ENCODE measurements around the gene SCUBE3. TPM values are rescaled to one million over a fixed set of nuclear protein-coding genes. Genes with fewer than 3 reads are reported as not detected.
A peak's percentile ranks its signal among the peaks of the same experiment; 100 is the strongest.

SCUBE3 gene
- total and polyA plus RNA-seq, 2 of the 8 experiments (the other 6 are each of a cell fraction or from before 2014, with no cell fraction given) = 0.80 to 1.0 TPM

- H2BK15ac ChIP-seq (ENCODE audit: low read length) = peak within 1 kb of the TSS; percentile 99
- no peaks in the 10 kb centered on the region for H4K20me1 ChIP-seq (replicated peaks in 1 of 2; ENCODE audit: control insufficient read depth in 1 of 2, insufficient read depth in 2 of 2, low read length in 2 of 2)
- no peak within 1 kb of the TSS for H3K4ac ChIP-seq (replicated peaks; ENCODE audit: insufficient read length, low read depth, low read length)
- peak within 1 kb of the TSS; percentile 57 for H2AK5ac ChIP-seq (ENCODE audit: low read depth, low read length)
- H2BK20ac ChIP-seq (ENCODE audit: low read length) = peak within 1 kb of the TSS; percentile 2
- no peak within 1 kb of the TSS for H2BK120ac ChIP-seq (replicated peaks; ENCODE audit: low read depth, low read length)
- peaks cover 4 to 14% (median 11%) of the 10 kb centered on the region in 4 experiments for H3K4me1 ChIP-seq (replicated peaks in 1 of 4; ENCODE audit: control insufficient read depth in 3 of 4, insufficient read depth in 4 of 4, low read length in 3 of 4)
- H3K9ac ChIP-seq (replicated peaks in 1 of 4; ENCODE audit: extremely low read depth in 1 of 4, low read depth in 3 of 4, low read length in 3 of 4) = no peak within 1 kb of the TSS
- no peak within 1 kb of the TSS for H3K27ac ChIP-seq (ENCODE audit: low read depth, low read length)
- H2BK5ac ChIP-seq (ENCODE audit: low read depth, low read length) = peak within 1 kb of the TSS; percentile 79; the same call in 1 of the 2 replicates
- H3K79me2 ChIP-seq (ENCODE audit: control insufficient read depth in 1 of 2, insufficient read depth in 2 of 2, low read length in 2 of 2) = no peaks in the 10 kb centered on the region
- H3K9me3 ChIP-seq (ENCODE audit: insufficient read depth in 2 of 2, low read depth in 1 of 2, low read length in 1 of 2) = no peaks in the 10 kb centered on the region
- H3K18ac ChIP-seq (ENCODE audit: extremely low read depth, low read length) = peak within 1 kb of the TSS; percentile 51
- peak within 1 kb of the TSS; percentile 76; the same call in 1 of the 2 replicates for H2BK12ac ChIP-seq (ENCODE audit: low read depth, low read length)
- FAIRE-seq (peak; percentile 81), DNase-seq (ENCODE audit: low read depth in 1 of 2, low spot score in 2 of 2) (peak; percentile 83 to 85)
- H2AFZ ChIP-seq (ENCODE audit: low read length) = no peak within 1 kb of the TSS; the same call in 1 of the 2 replicates
- H3K79me1 ChIP-seq (ENCODE audit: low read depth, low read length) = no peaks in the 10 kb centered on the region; the same call in 1 of the 2 replicates
- no peak within 1 kb of the TSS for H3K56ac ChIP-seq (replicated peaks; ENCODE audit: insufficient read length, low read depth, low read length)
- peak within 1 kb of the TSS; percentile 4 to 65; a peak in 3 of 4 replicates for H3K4me2 ChIP-seq (ENCODE audit: insufficient read depth in 1 of 2, low read depth in 2 of 2, low read length in 2 of 2)
- peaks cover 0 to 2% (median 2%) of the 10 kb centered on the region in 4 experiments; a peak in 2 of 8 replicates for H3K36me3 ChIP-seq (ENCODE audit: control insufficient read depth in 2 of 4, insufficient read depth in 4 of 4, low read length in 3 of 4)
- 41% methylated on average over 32 of the region's 35 CpGs; no CpG with 5 or more reads in 1 of the 2 experiments for WGBS, 2 experiments (ENCODE audit: extremely low coverage in 1 of 2, insufficient coverage in 1 of 2, insufficient read length in 1 of 2, insufficient replicate concordance in 2 of 2, low coverage in 1 of 2, low lambda C conversion rate in 2 of 2, missing lambda C conversion rate in 1 of 2)
- H3K14ac ChIP-seq (ENCODE audit: insufficient read length) = no peak within 1 kb of the TSS
- peak within 1 kb of the TSS; percentile 75; the same call in 1 of the 2 replicates for H4K8ac ChIP-seq (ENCODE audit: extremely low read depth, insufficient read depth, low read length)
- CTCF ChIA-PET (ENCODE audit: partially characterized antibody) = interaction anchor here (0.7 to 20.6 kb wide), 28 partner anchors 8 to 415 kb away, joined by 3 to 358 read pairs (median 4); partner anchors contain the start of genes FANCE, PPARD and RPL10A
- no peak within 1 kb of the TSS for H3K23ac ChIP-seq (ENCODE audit: insufficient read length)
- peak within 1 kb of the TSS; percentile 18 for H4K91ac ChIP-seq (replicated peaks; ENCODE audit: insufficient read length, low read length)
- no peak within 1 kb of the TSS for H4K5ac ChIP-seq (ENCODE audit: insufficient read length, low read depth, low read length)
- no peaks in the 10 kb centered on the region; the same call in 1 of the 2 replicates for H3K23me2 ChIP-seq (ENCODE audit: low read depth, low read length)
- POLR2A ChIA-PET (ENCODE audit: partially characterized antibody) = interaction anchor here (0.6 to 6.5 kb wide), 9 partner anchors 10 to 176 kb away, joined by 3 to 40 read pairs (median 5); partner anchors contain the start of genes PPARD and RPL10A
- H3K4me3 ChIP-seq (ENCODE audit: extremely low read depth in 1 of 4, insufficient read depth in 2 of 4, low read depth in 3 of 4, low read length in 4 of 4) = peak within 1 kb of the TSS in 1 of 4 experiments; percentile 49; a peak in 2 of 8 replicates
- no peaks in the 10 kb centered on the region for H3K27me3 ChIP-seq (replicated peaks in 1 of 4; ENCODE audit: control insufficient read depth in 3 of 4, extremely low read depth in 1 of 4, insufficient read depth in 3 of 4, low read length in 3 of 4)
- TF ChIP-seq RAD21 (IDR thresholded peaks at IDR 0.05 in 1 of 2, conservative IDR thresholded peaks at IDR 0.05 in 1 of 2; ENCODE audit: low read depth in 2 of 2, low read length in 2 of 2) (peak; percentile 99 to 100), CBX8 (IDR thresholded peaks at IDR 0.05; ENCODE audit: borderline replicate concordance, low read depth, low read length) (no peak), RBBP5 (IDR thresholded peaks at IDR 0.05; ENCODE audit: borderline replicate concordance, low read depth, low read length) (no peak), PHF8 (conservative IDR thresholded peaks at IDR 0.05; ENCODE audit: low read depth, low read length) (no peak), ATF3 (IDR thresholded peaks at IDR 0.05; ENCODE audit: insufficient read depth, low read depth, low read length) (no peak), TAF7 (optimal IDR thresholded peaks at IDR 0.05; ENCODE audit: borderline replicate concordance, low read depth, low read length) (no peak), GTF2F1 (IDR thresholded peaks at IDR 0.05; ENCODE audit: borderline replicate concordance, low read depth, low read length) (no peak; the same call in 1 of the 2 replicates), SIRT6 (IDR thresholded peaks at IDR 0.05; ENCODE audit: low read length) (no peak), ZNF274 (IDR thresholded peaks at IDR 0.05; ENCODE audit: borderline replicate concordance, extremely low read depth, low read length) (no peak)
These were observed 84.1 kb downstream of the SCUBE3 start, which contains the start of gene DEF6 for GRCh38 chr6:35297601-35298481. Gene DEF6, plus strand, starts transcription at chr6:35297818. Its CDS starts 39 bp downstream, at chr6:35297857.

Data from H1 (cell line).